G401.6 (cell line): ENCODE results near the gene COL6A2.
"Not testable (repeated sequence)": the region's sequence is repeated elsewhere in the genome, so short reads cannot be mapped to it uniquely, and the experiment has no call there.

Experiments
- FAIRE-seq: peaks from 2 replicates; lab custom pipeline; 2012; peaks lifted over from hg19 to GRCh38; lab: Jason Lieb, UNC

Gene COL6A2

GRCh38 chr21:46061063-46061462, 36.8 kb upstream of the COL6A2 start:
- FAIRE-seq = no peak

- FAIRE-seq = no peak
Observed at GRCh38 chr21:46061518-46061917, 36.4 kb upstream of the COL6A2 start.

GRCh38 chr21:46061950-46062349, 36.0 kb upstream of the COL6A2 start:
- no peak for FAIRE-seq

GRCh38 chr21:46062471-46063211, 35.3 kb upstream of the COL6A2 start:
- FAIRE-seq = no peak

GRCh38 chr21:46063227-46063626, 34.7 kb upstream of the COL6A2 start:
- no peak for FAIRE-seq

GRCh38 chr21:46063734-46064680, 33.9 kb upstream of the COL6A2 start:
- no peak for FAIRE-seq

- no peak for FAIRE-seq
Observed at GRCh38 chr21:46064870-46065214, 33.1 kb upstream of the COL6A2 start.

- no peak for FAIRE-seq
Observed at GRCh38 chr21:46065215-46065913, 32.5 kb upstream of the COL6A2 start.

- FAIRE-seq = no peak
Observed at GRCh38 chr21:46065914-46066551, 31.9 kb upstream of the COL6A2 start.

- FAIRE-seq = no peak
Observed at GRCh38 chr21:46066591-46067331, 31.2 kb upstream of the COL6A2 start.

GRCh38 chr21:46067505-46068201, 30.3 kb upstream of the COL6A2 start:
- FAIRE-seq = no peak

GRCh38 chr21:46068516-46069079, 29.3 kb upstream of the COL6A2 start:
- no peak for FAIRE-seq

- no peak for FAIRE-seq
Observed at GRCh38 chr21:46069166-46069565, 28.7 kb upstream of the COL6A2 start.

GRCh38 chr21:46069719-46070279, 28.1 kb upstream of the COL6A2 start:
- no peak for FAIRE-seq

- FAIRE-seq = no peak
Observed at GRCh38 chr21:46071082-46071481, 26.8 kb upstream of the COL6A2 start.

GRCh38 chr21:46076724-46077123, 21.2 kb upstream of the COL6A2 start:
- FAIRE-seq = not testable (repeated sequence)

GRCh38 chr21:46077674-46078101, 20.2 kb upstream of the COL6A2 start:
- no peak for FAIRE-seq

- no peak for FAIRE-seq
Observed at GRCh38 chr21:46078322-46078977, 19.5 kb upstream of the COL6A2 start.

GRCh38 chr21:46078978-46079351, 18.9 kb upstream of the COL6A2 start:
- no peak for FAIRE-seq
